K562 (cell line): Measurements from ENCODE around the gene UQCC5. TPM values are rescaled to one million over a fixed set of nuclear protein-coding genes. Genes with fewer than 3 reads are reported as not detected.

ENCODE experiments used
- DDX20 ChIP-seq: fragments of 450-650 bp; IDR thresholded peaks from 2 replicates; pipeline ENCODE4 v1.6.1; 2016; ENCODE audit warnings: missing genetic modification characterization, low read depth, mild to moderate bottlenecking, missing compliant biosample characterization, moderate library complexity
- FIP1L1 ChIP-seq: fragments of 200-400 bp; formaldehyde crosslinking; IDR thresholded peaks from 2 replicates; pipeline ENCODE4 v1.6.1; 2018; ENCODE audit warnings: mild to moderate bottlenecking, low read depth, low read length; ENCODE audit not compliant: poor library complexity, severe bottlenecking
- GABPA ChIP-seq: fragments of 200-800 bp; sonication (Bioruptor generic); conservative IDR thresholded peaks from 2 replicates; pipeline ENCODE4 v1.6.1; 2016; ENCODE audit warnings: low read depth, missing genetic modification characterization, missing compliant biosample characterization
- HDAC2 ChIP-seq: fragments of 450-650 bp; IDR thresholded peaks from 2 replicates; pipeline ENCODE4 v1.6.1; 2016; ENCODE audit warnings: mild to moderate bottlenecking
- IFI16 ChIP-seq: fragments of 250-450 bp; sonication (Bioruptor Pico); IDR thresholded peaks from 2 replicates; pipeline ENCODE4 v2.1.2; 2022; ENCODE audit warnings: mild to moderate bottlenecking, inconsistent platforms
- MTA2 ChIP-seq: fragments of 450-650 bp; IDR thresholded peaks from 2 replicates; pipeline ENCODE4 v1.6.1; 2016; ENCODE audit warnings: low read depth
- MTA3 ChIP-seq: fragments of 450-650 bp; formaldehyde crosslinking; IDR thresholded peaks from 2 replicates; pipeline ENCODE4 v1.6.1; 2017; ENCODE audit warnings: mild to moderate bottlenecking, borderline replicate concordance
- POLR2G ChIP-seq: fragments of 200-400 bp; formaldehyde crosslinking; IDR thresholded peaks from 2 replicates; pipeline ENCODE4 v1.6.1; 2017; ENCODE audit warnings: low read depth, mild to moderate bottlenecking, antibody characterized with exemption, low read length, moderate library complexity
- PRMT5 ChIP-seq: sonication (generic); formaldehyde crosslinking; IDR thresholded peaks from 2 replicates; pipeline ENCODE4 v1.5.0; 2020; ENCODE audit warnings: missing genetic modification reagents
- RUNX1 ChIP-seq: sonication (generic); IDR thresholded peaks from 2 replicates; pipeline ENCODE4 v1.6.1; 2016; ENCODE audit warnings: antibody characterized with exemption, low read depth
- SP1 ChIP-seq: sonication (generic); formaldehyde crosslinking; IDR thresholded peaks from 2 replicates; pipeline ENCODE4 v1.8.1; 2022; ENCODE audit warnings: mild to moderate bottlenecking, missing genetic modification reagents
- TBP ChIP-seq: optimal IDR thresholded peaks from 2 replicates; pipeline ENCODE3; 2011; ENCODE audit warnings: low read depth, low read length, improper control_type of control experiment
- XRCC5 ChIP-seq: fragments of 200-400 bp; formaldehyde crosslinking; IDR thresholded peaks from 2 replicates; pipeline ENCODE4 v1.6.1; 2017; ENCODE audit warnings: low read depth, mild to moderate bottlenecking, low read length
- ZBTB5 ChIP-seq: fragments of 450-650 bp; IDR thresholded peaks from 2 replicates; pipeline ENCODE4 v1.6.1; 2017; ENCODE audit warnings: antibody characterized with exemption
- ZNF3 ChIP-seq: fragments of 250-450 bp; sonication (Bioruptor Pico); IDR thresholded peaks from 2 replicates; pipeline ENCODE4 v1.5.0; 2021; ENCODE audit warnings: mild to moderate bottlenecking, moderate library complexity
- polyA plus RNA-seq, 8 experiments: library from polyadenylated mRNA; depleted of rRNA in 4 of 8; stranded (reverse) in 5 of 8; unstranded in 3 of 8; fragments of >200 nt; fragmentation: Nextera tagmentation in 2 of 8; fragmentation: Illumina TruSeq in 1 of 8; extraction: Ambion mirVana in 2 of 8; extraction: Trizol in 1 of 8; gene quantifications; 2 replicates each; pipeline versions ENCODE4 v1.2.1 to v1.2.3, GENCODE V29; 2011 to 2014; ENCODE audit warnings: inconsistent platforms in 1 of 8, missing spikeins in 1 of 8
- total RNA-seq, 7 experiments: library from RNA; depleted of rRNA in 6 of 7; stranded (reverse); fragments of >200 nt in 6 of 7; fragmentation: Illumina TruSeq in 2 of 7; extraction: Trizol in 2 of 7; gene quantifications; 2 replicates each; pipeline versions ENCODE4 v1.2.1 to v1.2.3, GENCODE V29; 2011 to 2021; ENCODE audit warnings: low replicate concordance in 1 of 7
- TF ChIP-seq, protein P1 (sequence below), 2 experiments: fragments of 200-800 bp in 1 of 2; sonication (Bioruptor generic) in 1 of 2; sonication (generic) in 1 of 2; formaldehyde crosslinking in 1 of 2; IDR thresholded peaks in 1 of 2; conservative IDR thresholded peaks in 1 of 2; 2 replicates each; pipeline versions ENCODE4 v1.5.0 to v1.6.1; 2016 to 2020; ENCODE audit warnings: missing compliant biosample characterization in 1 of 2, missing genetic modification characterization in 1 of 2, missing genetic modification reagents in 1 of 2
- TF ChIP-seq, protein P2 (sequence below): fragments of 250-450 bp; sonication (Bioruptor Pico); IDR thresholded peaks from 2 replicates; pipeline ENCODE4 v1.8.0; 2022; ENCODE audit warnings: inconsistent platforms, mild to moderate bottlenecking, moderate library complexity, borderline replicate concordance
- TF ChIP-seq, protein P3 (sequence below): fragments of 450-650 bp; IDR thresholded peaks from 2 replicates; pipeline ENCODE4 v1.6.1; 2017; ENCODE audit warnings: antibody characterized with exemption, mild to moderate bottlenecking

UQCC5 gene
- total and polyA plus RNA-seq, 9 of the 15 experiments (the other 6 are each of a cell fraction or from before 2014, with no cell fraction given): 10.2 to 55.4 (median 33.8) TPM

GRCh38 chr3:52532838-52533622, 3.4 kb upstream of the UQCC5 start (continued):
- TF ChIP-seq ZBTB5 (peak; percentile 95), SP1 (peak; percentile 8; the same call in 1 of the 2 replicates), FIP1L1 (peak; percentile 39), HDAC2 (no peak), PRMT5 (CRISPR knock-in tag) (no peak), POLR2G (peak; percentile 79), DDX20 (tag) (no peak), ZNF3 (CRISPR knock-in tag) (no peak), GABPA (tag) (peak; percentile 52), MTA3 (0 out of 2 replicates have a peak, but pooled peaks have one; percentile 15), IFI16 (CRISPR knock-in tag) (no peak), RUNX1 (no peak), MTA2 (no peak), XRCC5 (no peak), TBP (peak; percentile 46)
- TF ChIP-seq, protein P1, sequence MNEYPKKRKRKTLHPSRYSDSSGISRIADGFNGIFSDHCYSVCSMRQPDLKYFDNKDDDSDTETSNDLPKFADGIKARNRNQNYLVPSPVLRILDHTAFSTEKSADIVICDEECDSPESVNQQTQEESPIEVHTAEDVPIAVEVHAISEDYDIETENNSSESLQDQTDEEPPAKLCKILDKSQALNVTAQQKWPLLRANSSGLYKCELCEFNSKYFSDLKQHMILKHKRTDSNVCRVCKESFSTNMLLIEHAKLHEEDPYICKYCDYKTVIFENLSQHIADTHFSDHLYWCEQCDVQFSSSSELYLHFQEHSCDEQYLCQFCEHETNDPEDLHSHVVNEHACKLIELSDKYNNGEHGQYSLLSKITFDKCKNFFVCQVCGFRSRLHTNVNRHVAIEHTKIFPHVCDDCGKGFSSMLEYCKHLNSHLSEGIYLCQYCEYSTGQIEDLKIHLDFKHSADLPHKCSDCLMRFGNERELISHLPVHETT (CRISPR knock-in tag; conservative IDR thresholded peaks at IDR 0.05 in 1 of 2, IDR thresholded peaks at IDR 0.05 in 1 of 2): no peak
- TF ChIP-seq, protein P2, sequence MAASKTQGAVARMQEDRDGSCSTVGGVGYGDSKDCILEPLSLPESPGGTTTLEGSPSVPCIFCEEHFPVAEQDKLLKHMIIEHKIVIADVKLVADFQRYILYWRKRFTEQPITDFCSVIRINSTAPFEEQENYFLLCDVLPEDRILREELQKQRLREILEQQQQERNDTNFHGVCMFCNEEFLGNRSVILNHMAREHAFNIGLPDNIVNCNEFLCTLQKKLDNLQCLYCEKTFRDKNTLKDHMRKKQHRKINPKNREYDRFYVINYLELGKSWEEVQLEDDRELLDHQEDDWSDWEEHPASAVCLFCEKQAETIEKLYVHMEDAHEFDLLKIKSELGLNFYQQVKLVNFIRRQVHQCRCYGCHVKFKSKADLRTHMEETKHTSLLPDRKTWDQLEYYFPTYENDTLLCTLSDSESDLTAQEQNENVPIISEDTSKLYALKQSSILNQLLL (CRISPR knock-in tag): no peak
- TF ChIP-seq, protein P3, sequence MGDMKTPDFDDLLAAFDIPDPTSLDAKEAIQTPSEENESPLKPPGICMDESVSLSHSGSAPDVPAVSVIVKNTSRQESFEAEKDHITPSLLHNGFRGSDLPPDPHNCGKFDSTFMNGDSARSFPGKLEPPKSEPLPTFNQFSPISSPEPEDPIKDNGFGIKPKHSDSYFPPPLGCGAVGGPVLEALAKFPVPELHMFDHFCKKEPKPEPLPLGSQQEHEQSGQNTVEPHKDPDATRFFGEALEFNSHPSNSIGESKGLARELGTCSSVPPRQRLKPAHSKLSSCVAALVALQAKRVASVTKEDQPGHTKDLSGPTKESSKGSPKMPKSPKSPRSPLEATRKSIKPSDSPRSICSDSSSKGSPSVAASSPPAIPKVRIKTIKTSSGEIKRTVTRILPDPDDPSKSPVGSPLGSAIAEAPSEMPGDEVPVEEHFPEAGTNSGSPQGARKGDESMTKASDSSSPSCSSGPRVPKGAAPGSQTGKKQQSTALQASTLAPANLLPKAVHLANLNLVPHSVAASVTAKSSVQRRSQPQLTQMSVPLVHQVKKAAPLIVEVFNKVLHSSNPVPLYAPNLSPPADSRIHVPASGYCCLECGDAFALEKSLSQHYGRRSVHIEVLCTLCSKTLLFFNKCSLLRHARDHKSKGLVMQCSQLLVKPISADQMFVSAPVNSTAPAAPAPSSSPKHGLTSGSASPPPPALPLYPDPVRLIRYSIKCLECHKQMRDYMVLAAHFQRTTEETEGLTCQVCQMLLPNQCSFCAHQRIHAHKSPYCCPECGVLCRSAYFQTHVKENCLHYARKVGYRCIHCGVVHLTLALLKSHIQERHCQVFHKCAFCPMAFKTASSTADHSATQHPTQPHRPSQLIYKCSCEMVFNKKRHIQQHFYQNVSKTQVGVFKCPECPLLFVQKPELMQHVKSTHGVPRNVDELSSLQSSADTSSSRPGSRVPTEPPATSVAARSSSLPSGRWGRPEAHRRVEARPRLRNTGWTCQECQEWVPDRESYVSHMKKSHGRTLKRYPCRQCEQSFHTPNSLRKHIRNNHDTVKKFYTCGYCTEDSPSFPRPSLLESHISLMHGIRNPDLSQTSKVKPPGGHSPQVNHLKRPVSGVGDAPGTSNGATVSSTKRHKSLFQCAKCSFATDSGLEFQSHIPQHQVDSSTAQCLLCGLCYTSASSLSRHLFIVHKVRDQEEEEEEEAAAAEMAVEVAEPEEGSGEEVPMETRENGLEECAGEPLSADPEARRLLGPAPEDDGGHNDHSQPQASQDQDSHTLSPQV: no peak
